AG04450 (cell line): ENCODE results near the gene SLC22A6. TPM values are rescaled to one million over a fixed set of nuclear protein-coding genes. Genes with fewer than 3 reads are reported as not detected.

Source experiments
- CTCF ChIA-PET: fragments of 300-600, 350-600 bp; formaldehyde crosslinking; extraction: SDS; loops from one replicate; lab custom pipeline; 2022; ENCODE audit warnings: antibody characterized with exemption, inconsistent platforms; lab: Charles Lee
- POLR2A ChIA-PET: fragments of 350-600 bp; formaldehyde crosslinking; extraction: SDS; loops from one replicate; lab custom pipeline; 2021; ENCODE audit warnings: antibody characterized with exemption, inconsistent platforms; lab: Yijun Ruan, JAX
- DNase-seq: peaks from one replicate; pipeline ENCODE4 v3.0.0-alpha.2; 2011; ENCODE audit warnings: low read depth, low spot score
- H3K27ac ChIP-seq: one replicate; pipeline ENCODE4 v1.5.1; 2012; ENCODE audit warnings: low read depth, low read length, control low read depth
- H3K27me3 ChIP-seq: one replicate; pipeline ENCODE4 v1.6.0; 2012; ENCODE audit warnings: low read length; ENCODE audit not compliant: control insufficient read depth, insufficient read depth
- H3K4me3 ChIP-seq: 2 replicates; pipeline ENCODE4 v1.5.1; 2011; ENCODE audit warnings: mild to moderate bottlenecking, low read depth, low read length, control low read depth
- H3K9me3 ChIP-seq: 2 replicates; pipeline ENCODE4 v1.5.1; 2012; ENCODE audit warnings: low read length; ENCODE audit not compliant: control insufficient read depth, insufficient read depth
- CTCF ChIP-seq: IDR thresholded peaks from 2 replicates; pipeline ENCODE4 v1.5.1; 2011; ENCODE audit warnings: low read depth, low read length, control low read depth, inconsistent platforms
- polyA plus RNA-seq: library from polyadenylated mRNA; depleted of rRNA; stranded (reverse); fragments of >200 nt; gene quantifications from 2 replicates; pipeline ENCODE4 v1.2.3, GENCODE V29; 2011

The SLC22A6 gene
- polyA plus RNA-seq, 1 experiment: not detected

GRCh38 chr11:62931499-62932278 lies 53.1 kb downstream of the SLC22A6 start:
- Histone ChIP-seq H3K9me3 (no peaks in the 10 kb centered on the region; the same call in 1 of the 2 replicates), H3K27ac (no peak overlapping the region), H3K27me3 (peaks cover 25% of the 10 kb centered on the region), H3K4me3 (no peak overlapping the region)
- no peak for DNase-seq
- ChIA-PET CTCF (interaction anchor here (1.4 kb wide), 1 partner anchor 92 kb away, joined by 5 read pairs; no protein-coding TSS in a partner anchor), POLR2A (no interaction called here)
- TF ChIP-seq CTCF: no peak

- POLR2A ChIA-PET: no interaction called here
- no peak for TF ChIP-seq CTCF
- H3K27ac ChIP-seq: no peak overlapping the region
- no peak overlapping the region for H3K4me3 ChIP-seq
- H3K9me3 ChIP-seq: no peaks in the 10 kb centered on the region; the same call in 1 of the 2 replicates
- CTCF ChIA-PET: interaction anchor here (1.4 kb wide), 1 partner anchor 93 kb away, joined by 5 read pairs; no protein-coding TSS in a partner anchor
- DNase-seq: no peak
- H3K27me3 ChIP-seq: peaks cover 35% of the 10 kb centered on the region
These were observed 54.1 kb downstream of the SLC22A6 start for GRCh38 chr11:62930666-62931065.

DNA sequence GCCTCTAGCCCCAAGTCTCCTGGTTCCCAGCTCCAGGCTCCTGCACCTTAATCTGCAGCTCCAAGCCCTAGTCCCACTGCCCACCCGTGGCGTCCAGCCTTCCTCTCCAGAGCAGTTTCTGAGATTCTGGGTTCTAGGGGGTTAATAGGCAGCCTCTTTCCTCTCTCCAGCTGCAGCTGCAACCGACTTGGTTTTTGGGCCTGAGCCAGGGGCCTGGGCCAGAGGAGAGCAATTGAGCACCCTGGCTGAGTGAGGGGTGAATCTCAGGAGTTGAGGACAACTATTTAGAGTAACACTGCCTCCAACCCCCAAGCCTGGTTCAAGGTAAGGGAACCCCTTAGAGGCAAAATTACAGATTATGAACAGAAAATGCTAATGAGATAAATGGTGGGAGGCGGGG lies 54.6 kb downstream of the SLC22A6 start:
- Histone ChIP-seq H3K27ac (no peak overlapping the region), H3K27me3 (peaks cover 40% of the 10 kb centered on the region), H3K9me3 (no peaks in the 10 kb centered on the region; the same call in 1 of the 2 replicates), H3K4me3 (no peak overlapping the region)
- no peak for TF ChIP-seq CTCF
- POLR2A ChIA-PET: no interaction called here
- CTCF ChIA-PET: interaction anchor here (2.3 kb wide), 1 partner anchor 24 kb away, joined by 17 read pairs; no protein-coding TSS in a partner anchor
- no peak for DNase-seq

DNA sequence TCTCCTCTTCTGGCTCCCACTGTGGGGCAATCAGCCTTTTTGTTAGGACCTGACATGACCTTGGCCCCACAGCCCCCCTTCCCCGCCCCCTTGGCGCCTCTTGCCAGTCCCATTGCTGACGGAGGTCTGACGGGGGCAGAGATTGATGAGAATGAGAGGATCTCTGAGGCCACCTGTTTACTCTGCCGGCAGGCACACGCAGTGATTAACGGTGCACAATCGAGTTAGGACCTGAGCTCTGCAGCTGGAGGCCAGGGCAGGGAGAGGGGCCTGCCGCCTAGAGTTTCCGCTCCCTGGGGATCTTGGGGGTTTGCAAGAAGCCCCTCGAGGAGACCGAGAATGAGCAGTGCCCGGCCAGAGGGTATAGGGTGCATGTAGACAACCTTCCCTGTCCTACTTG lies 56.8 kb downstream of the SLC22A6 start:
- CTCF ChIA-PET: interaction anchor here (1.4 to 2.3 kb wide), 2 partner anchors 10 to 22 kb away, joined by 4 to 17 read pairs; no protein-coding TSS in a partner anchor
- Histone ChIP-seq H3K27ac (no peak overlapping the region), H3K27me3 (peaks cover 56% of the 10 kb centered on the region), H3K9me3 (no peaks in the 10 kb centered on the region; the same call in 1 of the 2 replicates), H3K4me3 (no peak overlapping the region)
- no peak for DNase-seq
- TF ChIP-seq CTCF: no peak
- POLR2A ChIA-PET: no interaction called here
